Sigmoid colon (tissue), 7 donors: ENCODE measurements around the gene FGF10. TPM values are rescaled to one million over a fixed set of nuclear protein-coding genes. Genes with fewer than 3 reads are reported as not detected.

Experiments used
- DNase-seq: peaks from one replicate; pipeline ENCODE4 v3.0.0-alpha.2; 2019
- H3K27ac ChIP-seq, 4 donors: fragments of 200-600 bp; sonication (generic); one replicate each; pipeline ENCODE4 v1.5.1; 2016 to 2019; ENCODE audit warnings: mild to moderate bottlenecking in 1 of 4
- H3K27me3 ChIP-seq, 3 donors: fragments of 200-600 bp; sonication (generic); one replicate each; pipeline ENCODE4 v1.5.1; 2019; ENCODE audit warnings: mild to moderate bottlenecking in 1 of 3
- H3K36me3 ChIP-seq, 4 donors: fragments of 200-600 bp; sonication (generic); one replicate each; pipeline ENCODE4 v1.5.1; 2016 to 2019
- H3K4me1 ChIP-seq, 4 donors: fragments of 200-600 bp; sonication (generic); one replicate each; pipeline ENCODE4 v1.5.1; 2017 to 2019
- H3K4me3 ChIP-seq, 4 donors: fragments of 200-600 bp; sonication (generic); one replicate each; pipeline ENCODE4 v1.5.1; 2017 to 2019; ENCODE audit warnings: mild to moderate bottlenecking in 2 of 4, moderate library complexity in 1 of 4
- H3K9me3 ChIP-seq, 4 donors: fragments of 200-600 bp in 3 of 4; sonication (generic) in 3 of 4; one replicate each; pipeline versions ENCODE4 v1.5.1 to v1.6.1; 2013 to 2019
- CTCF ChIP-seq, 4 experiments: fragments of 450-650 bp in 3 of 4; fragments of 200-600 bp in 1 of 4; IDR thresholded peaks; one replicate each; pipeline ENCODE4 v1.5.1; 2016 to 2019; ENCODE audit warnings: antibody characterized with exemption in 4 of 4, mild to moderate bottlenecking in 3 of 4, moderate library complexity in 2 of 4
- EP300 ChIP-seq, 4 donors: sonication (generic); formaldehyde crosslinking; IDR thresholded peaks; one replicate each; pipeline ENCODE4 v1.6.1; 2017; ENCODE audit warnings: antibody characterized with exemption in 4 of 4
- POLR2A ChIP-seq, 2 donors: fragments of 450-650 bp; IDR thresholded peaks; one replicate each; pipeline ENCODE4 v1.6.1; 2016; ENCODE audit warnings: antibody characterized with exemption in 2 of 2, mild to moderate bottlenecking in 2 of 2, moderate library complexity in 2 of 2
- POLR2AphosphoS5 ChIP-seq, 4 donors: sonication (generic); formaldehyde crosslinking; IDR thresholded peaks; one replicate each; pipeline ENCODE4 v1.6.1; 2017; ENCODE audit warnings: antibody characterized with exemption in 4 of 4
- WGBS, 2 donors: extraction: QIAGEN DNeasy Blood & Tissue Kit; methylation state at CpG; one replicate each; pipeline ENCODE4 v1.1.7; 2013; 5-methylcytosine and 5-hydroxymethylcytosine counted together
- intact Hi-C: fragments of 100-400 bp; cut with DNase I; formaldehyde crosslinking; loops from one replicate; pipeline ENCODE4 v1.15.1; 2023
- polyA plus RNA-seq, 3 donors: library from polyadenylated mRNA; stranded (reverse); fragments of 200-250 nt; gene quantifications; one replicate each; pipeline ENCODE4 v1.2.3, GENCODE V29; 2013
- total RNA-seq, 4 donors: library from RNA; depleted of rRNA; stranded (reverse); fragments of >200 nt; gene quantifications; one replicate each; pipeline ENCODE4 v1.1.0, GENCODE V29; 2016
- donor health status: healthy with polysubstance abuse.
- donor health status: Bipolar disorder and iron deficiency.
- donor health status: healthy.

FGF10 gene
- total and polyA plus RNA-seq, 7 donors: 0.92 to 44.9 (median 25.8) TPM

DNA sequence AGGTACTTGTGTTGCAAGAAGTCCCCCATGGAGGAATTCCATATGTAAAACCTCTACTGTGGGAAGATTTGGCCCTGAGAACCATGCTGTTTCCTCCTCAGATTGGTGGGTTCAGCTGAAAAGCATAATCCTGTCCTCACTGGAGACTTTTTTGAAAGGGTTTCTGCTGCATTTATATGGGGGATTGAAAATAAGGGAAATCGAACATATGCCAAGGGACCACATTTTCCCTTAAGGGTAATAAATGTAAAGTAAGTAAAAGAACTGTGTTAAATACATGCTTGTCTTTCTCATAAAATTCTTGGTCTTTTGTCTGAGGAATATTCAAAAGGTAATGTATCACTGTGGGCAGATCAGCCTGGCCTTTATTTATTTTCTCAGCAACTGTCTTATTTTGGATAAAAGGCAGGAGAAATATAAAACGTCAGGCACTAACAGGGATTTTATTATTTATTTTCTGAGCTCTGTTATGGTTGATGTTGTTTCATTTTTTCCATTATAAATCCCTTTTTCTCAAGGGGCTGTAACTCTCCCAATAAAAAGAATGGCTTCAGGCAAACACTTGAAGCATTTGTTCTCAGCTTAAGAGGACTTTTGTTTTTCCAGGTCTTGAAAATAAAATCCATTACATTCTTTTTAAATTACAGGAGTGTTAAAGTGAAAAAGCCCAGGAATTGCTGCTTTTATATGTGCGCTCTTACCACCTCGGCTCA is 131.4 kb downstream of the FGF10 start:
- TF ChIP-seq CTCF (IDR thresholded peaks at IDR 0.05) (no peak), EP300 (IDR thresholded peaks at IDR 0.05) (no peak), POLR2AphosphoS5 (IDR thresholded peaks at IDR 0.05) (no peak), POLR2A (IDR thresholded peaks at IDR 0.05) (no peak)
- DNase-seq: no peak
- 78 to 79% methylated on average over 4 of the region's 4 CpGs for WGBS, 2 donors
- intact Hi-C loops: no loop called here
- no peaks in the 10 kb centered on the region for H3K27me3 ChIP-seq
- H3K27ac ChIP-seq: no peak overlapping the region
- no peaks in the 10 kb centered on the region for H3K36me3 ChIP-seq
- no peak overlapping the region for H3K4me3 ChIP-seq
- H3K9me3 ChIP-seq: peaks cover 0 to 4% (median 0%) of the 10 kb centered on the region in 4 donors
- no peaks in the 10 kb centered on the region for H3K4me1 ChIP-seq

DNA sequence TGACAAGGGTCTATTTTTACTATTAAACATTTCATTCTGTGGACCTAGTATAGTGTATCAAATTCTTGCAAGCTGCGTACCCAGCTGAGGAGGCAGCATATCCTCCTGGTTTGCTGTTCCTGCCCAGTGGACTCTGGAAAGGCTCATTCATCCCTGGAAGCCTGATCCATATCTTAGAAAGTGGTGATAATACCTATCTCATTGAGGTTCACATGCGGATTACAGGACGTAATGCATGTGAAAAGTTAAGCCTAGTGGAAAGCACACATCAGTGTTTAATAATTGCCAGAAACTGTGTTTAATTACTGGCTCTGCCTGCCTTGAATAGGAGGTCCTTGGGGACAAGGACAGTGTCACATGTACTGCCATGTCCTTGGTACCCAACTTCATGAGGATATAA is 132.0 kb downstream of the FGF10 start:
- no peaks in the 10 kb centered on the region for H3K27me3 ChIP-seq
- no peaks in the 10 kb centered on the region for H3K36me3 ChIP-seq
- no peak overlapping the region for H3K4me3 ChIP-seq
- peaks cover 0 to 4% (median 0%) of the 10 kb centered on the region in 4 donors for H3K9me3 ChIP-seq
- H3K4me1 ChIP-seq: no peaks in the 10 kb centered on the region
- 75 to 78% methylated on average over 3 of the region's 3 CpGs for WGBS, 2 donors
- intact Hi-C loops: no loop called here
- DNase-seq: no peak
- no peak overlapping the region for H3K27ac ChIP-seq
- no peak for TF ChIP-seq EP300 (IDR thresholded peaks at IDR 0.05)
- no peak for TF ChIP-seq POLR2AphosphoS5 (IDR thresholded peaks at IDR 0.05)
- TF ChIP-seq POLR2A (IDR thresholded peaks at IDR 0.05): no peak
- no peak for TF ChIP-seq CTCF (IDR thresholded peaks at IDR 0.05)
